Endothelial cell of umbilical vein (primary cell): Measurements from ENCODE around the gene L3MBTL4. TPM values are rescaled to one million over a fixed set of nuclear protein-coding genes. Genes with fewer than 3 reads are reported as not detected.

Experiments used
- BruUV-seq: library from RNA; stranded (reverse); fragments of 400-500 nt; replicated peaks from 2 replicates; lab custom pipeline; 2021; lab: Mats Ljungman, UMichigan
- CTCF ChIA-PET: fragments of 300-600, 350-600 bp; sonication (Branson Sonifier 250); formaldehyde crosslinking; loops from one replicate; lab custom pipeline; 2021; ENCODE audit warnings: antibody characterized with exemption, inconsistent platforms; lab: Charles Lee
- POLR2A ChIA-PET: fragments of 300-600, 350-600 bp; sonication (Branson Sonifier 250); formaldehyde crosslinking; loops from one replicate; lab custom pipeline; 2021; ENCODE audit warnings: antibody characterized with exemption, inconsistent platforms; lab: Charles Lee
- DNase-seq: peaks from one replicate; pipeline ENCODE4 v3.0.0-alpha.2; 2011; ENCODE audit warnings: low read depth, low spot score
- FAIRE-seq: peaks from 2 replicates; lab custom pipeline; 2011; peaks lifted over from hg19 to GRCh38; lab: Jason Lieb, UNC
- H2AFZ ChIP-seq: 2 replicates; pipeline ENCODE4 v1.6.0; 2012; ENCODE audit warnings: low read depth, low read length, control low read depth, inconsistent platforms
- H3K27ac ChIP-seq: 2 replicates; pipeline ENCODE4 v1.5.1; 2011; ENCODE audit warnings: low read depth, mild to moderate bottlenecking, control low read depth, low read length, moderate library complexity; ENCODE audit not compliant: insufficient read depth
- H3K27me3 ChIP-seq, 2 experiments: 2 replicates each; pipeline versions ENCODE4 v1.6.0 to v1.6.1; 2011; ENCODE audit warnings: low read length in 2 of 2, mixed read lengths in 1 of 2; ENCODE audit not compliant: control insufficient read depth in 2 of 2, insufficient read depth in 2 of 2
- H3K36me3 ChIP-seq, 2 experiments: 2 replicates in 1 of 2; 3 replicates in 1 of 2; pipeline ENCODE4 v1.5.1; 2011; ENCODE audit warnings: low read length in 2 of 2, mild to moderate bottlenecking in 1 of 2, moderate library complexity in 1 of 2; ENCODE audit not compliant: control insufficient read depth in 2 of 2, insufficient read depth in 2 of 2; ENCODE audit errors: extremely low read depth in 1 of 2
- H3K4me1 ChIP-seq: 3 replicates; pipeline ENCODE4 v1.5.1; 2011; ENCODE audit warnings: mild to moderate bottlenecking, low read length; ENCODE audit not compliant: control insufficient read depth, insufficient read depth; ENCODE audit errors: extremely low read depth
- H3K4me2 ChIP-seq: 2 replicates; pipeline ENCODE4 v1.6.1; 2011; ENCODE audit warnings: low read length, control low read depth, mixed read lengths; ENCODE audit not compliant: insufficient read depth
- H3K4me3 ChIP-seq, 3 experiments: fragments of 200-600 bp in 1 of 3; sonication (generic), shearing (Covaris generic) in 1 of 3; replicated peaks in 1 of 3; 2 replicates each; pipeline ENCODE4 v1.5.1; 2011 to 2016; ENCODE audit warnings: control low read depth in 3 of 3, low read length in 3 of 3, mild to moderate bottlenecking in 2 of 3, inconsistent platforms in 1 of 3, low read depth in 1 of 3, moderate library complexity in 1 of 3; ENCODE audit not compliant: insufficient read depth in 1 of 3
- H3K79me2 ChIP-seq: 2 replicates; pipeline ENCODE4 v1.6.0; 2012; ENCODE audit warnings: low read length, inconsistent platforms; ENCODE audit not compliant: control insufficient read depth, insufficient read depth
- H3K9ac ChIP-seq: replicated peaks from 2 replicates; pipeline ENCODE3; 2011; ENCODE audit warnings: low read length, control low read depth; ENCODE audit not compliant: insufficient read depth; ENCODE audit errors: extremely low read depth
- H3K9me1 ChIP-seq: replicated peaks from 3 replicates; pipeline ENCODE4 v1.6.0; 2011; ENCODE audit warnings: mild to moderate bottlenecking, low read length; ENCODE audit not compliant: control insufficient read depth, insufficient read depth; ENCODE audit errors: extremely low read depth
- H3K9me3 ChIP-seq: replicated peaks from 2 replicates; pipeline ENCODE4 v1.5.1; 2012; ENCODE audit warnings: low read length, inconsistent platforms; ENCODE audit not compliant: control insufficient read depth, insufficient read depth
- H4K20me1 ChIP-seq: replicated peaks from 2 replicates; pipeline ENCODE3; 2011; ENCODE audit warnings: mild to moderate bottlenecking, low read length; ENCODE audit not compliant: control insufficient read depth, insufficient read depth; ENCODE audit errors: extremely low read depth
- EZH2 ChIP-seq: IDR thresholded peaks from 2 replicates; pipeline ENCODE4 v1.6.1; 2012; ENCODE audit warnings: borderline replicate concordance, low read depth, mild to moderate bottlenecking, moderate library complexity, low read length, inconsistent platforms; ENCODE audit not compliant: severe bottlenecking
- FOS ChIP-seq: IDR thresholded peaks from 2 replicates; pipeline ENCODE4 v1.6.1; 2011; ENCODE audit warnings: mild to moderate bottlenecking, low read length, moderate library complexity, borderline replicate concordance; ENCODE audit not compliant: insufficient read depth
- GATA2 ChIP-seq: IDR thresholded peaks from 2 replicates; pipeline ENCODE4 v1.7.0; 2011; ENCODE audit warnings: low read depth, mild to moderate bottlenecking, moderate library complexity, mixed read lengths, low read length; ENCODE audit not compliant: insufficient read length, insufficient read depth
- JUN ChIP-seq: IDR thresholded peaks from 2 replicates; pipeline ENCODE4 v1.6.1; 2011; ENCODE audit warnings: borderline replicate concordance, low read depth; ENCODE audit not compliant: insufficient read length, insufficient read depth
- MYC ChIP-seq: IDR thresholded peaks from one replicate; pipeline ENCODE4 v1.6.1; 2011; ENCODE audit warnings: mild to moderate bottlenecking, low read depth, low read length
- POLR2AphosphoS5 ChIP-seq: IDR thresholded peaks from 2 replicates; pipeline ENCODE4 v1.6.1; 2012; ENCODE audit warnings: low read depth, mild to moderate bottlenecking, control low read depth, low read length, moderate library complexity; ENCODE audit not compliant: insufficient read depth
- dilution Hi-C: fragments of 300-500 bp; cut with MboI; formaldehyde crosslinking; loops from one replicate; pipeline ENCODE4 v1.15.0; 2019; ENCODE audit warnings: low sequenced_read_pairs; ENCODE audit not compliant: extremely low pct_ligation_motif_present
- intact Hi-C: fragments of 100-400 bp; cut with micrococcal nuclease; formaldehyde crosslinking; loops from one replicate; pipeline ENCODE4 v1.10.0; 2022
- polyA plus RNA-seq, 4 experiments: library from polyadenylated mRNA; depleted of rRNA in 3 of 4; stranded (reverse) in 3 of 4; unstranded in 1 of 4; fragments of >200 nt; gene quantifications; 2 replicates each; pipeline versions ENCODE4 v1.2.1 to v1.2.3, GENCODE V29; 2011 to 2012; ENCODE audit warnings: missing spikeins in 1 of 4
- total RNA-seq: library from RNA; stranded (reverse); gene quantifications from 2 replicates; pipeline ENCODE4 v1.2.3, GENCODE V29; 2021
- TF ChIP-seq, protein P1 (sequence below), 2 donors: IDR thresholded peaks; 1 replicate in 1 of 2; 2 replicates in 1 of 2; pipeline ENCODE4 v1.5.1; 2011; ENCODE audit warnings: low read length in 2 of 2, mild to moderate bottlenecking in 2 of 2, moderate library complexity in 2 of 2, control low read depth in 1 of 2, inconsistent platforms in 1 of 2, low read depth in 1 of 2; ENCODE audit not compliant: insufficient read depth in 1 of 2; ENCODE audit errors: extremely low read depth in 1 of 2
- TF ChIP-seq, protein P2 (sequence below): IDR thresholded peaks from 2 replicates; pipeline ENCODE4 v1.6.1; 2011; ENCODE audit not compliant: insufficient read depth, insufficient read length

Gene L3MBTL4
- total and polyA plus RNA-seq, 2 donors (not counting 3 experiments of a cell fraction or from before 2014, with no cell fraction given), result 0.80 TPM; not detected in 1

DNA sequence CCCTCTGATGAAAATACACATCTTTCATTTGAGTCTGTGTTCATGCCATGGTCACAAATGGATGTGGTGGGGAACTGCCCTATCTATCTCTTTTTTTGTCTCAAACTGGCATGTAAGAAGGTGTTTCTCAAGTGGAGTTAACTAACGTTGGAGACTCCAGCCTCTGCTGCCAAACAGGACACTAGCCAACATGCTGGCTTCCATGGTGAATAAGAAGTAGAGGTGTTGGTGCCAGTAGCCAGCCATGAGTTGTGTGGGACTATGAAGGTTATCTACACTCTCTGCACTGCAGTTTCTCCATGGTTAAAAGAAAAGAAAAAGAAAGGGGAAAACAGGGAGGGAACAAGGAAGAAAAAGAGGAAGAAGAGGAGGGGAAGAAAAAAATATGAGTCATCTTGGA lies 370.4 kb downstream of the L3MBTL4 start:
- BruUV-seq, result no TSS peak
- Histone ChIP-seq H3K79me2 (no peaks in the 10 kb centered on the region), H2AFZ (no peak overlapping the region), H3K27ac (no peak overlapping the region), H3K4me3 (no peak overlapping the region), H3K9ac (no peak overlapping the region), H3K9me1 (no peaks in the 10 kb centered on the region), H3K36me3 (no peaks in the 10 kb centered on the region), H3K27me3 (no peaks in the 10 kb centered on the region), H4K20me1 (no peaks in the 10 kb centered on the region), H3K4me1 (no peaks in the 10 kb centered on the region), H3K4me2 (no peak overlapping the region), H3K9me3 (no peaks in the 10 kb centered on the region)
- CTCF ChIA-PET, result interaction anchor here (0.7 kb wide), 1 partner anchor 15 kb away, joined by 3 read pairs; no protein-coding TSS in a partner anchor
- intact Hi-C loops (no loop called here), dilution Hi-C loops (no loop called here)
- no peak for DNase-seq
- FAIRE-seq, result no peak
- TF ChIP-seq JUN (no peak), MYC (no peak), GATA2 (no peak)
- TF ChIP-seq, protein P1, sequence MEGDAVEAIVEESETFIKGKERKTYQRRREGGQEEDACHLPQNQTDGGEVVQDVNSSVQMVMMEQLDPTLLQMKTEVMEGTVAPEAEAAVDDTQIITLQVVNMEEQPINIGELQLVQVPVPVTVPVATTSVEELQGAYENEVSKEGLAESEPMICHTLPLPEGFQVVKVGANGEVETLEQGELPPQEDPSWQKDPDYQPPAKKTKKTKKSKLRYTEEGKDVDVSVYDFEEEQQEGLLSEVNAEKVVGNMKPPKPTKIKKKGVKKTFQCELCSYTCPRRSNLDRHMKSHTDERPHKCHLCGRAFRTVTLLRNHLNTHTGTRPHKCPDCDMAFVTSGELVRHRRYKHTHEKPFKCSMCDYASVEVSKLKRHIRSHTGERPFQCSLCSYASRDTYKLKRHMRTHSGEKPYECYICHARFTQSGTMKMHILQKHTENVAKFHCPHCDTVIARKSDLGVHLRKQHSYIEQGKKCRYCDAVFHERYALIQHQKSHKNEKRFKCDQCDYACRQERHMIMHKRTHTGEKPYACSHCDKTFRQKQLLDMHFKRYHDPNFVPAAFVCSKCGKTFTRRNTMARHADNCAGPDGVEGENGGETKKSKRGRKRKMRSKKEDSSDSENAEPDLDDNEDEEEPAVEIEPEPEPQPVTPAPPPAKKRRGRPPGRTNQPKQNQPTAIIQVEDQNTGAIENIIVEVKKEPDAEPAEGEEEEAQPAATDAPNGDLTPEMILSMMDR (IDR thresholded peaks at IDR 0.05; ENCODE audit: extremely low read depth in 1 of 2, insufficient read depth in 1 of 2, low read depth in 1 of 2, low read length in 2 of 2), result no peak
- POLR2A ChIA-PET, result no interaction called here

DNA sequence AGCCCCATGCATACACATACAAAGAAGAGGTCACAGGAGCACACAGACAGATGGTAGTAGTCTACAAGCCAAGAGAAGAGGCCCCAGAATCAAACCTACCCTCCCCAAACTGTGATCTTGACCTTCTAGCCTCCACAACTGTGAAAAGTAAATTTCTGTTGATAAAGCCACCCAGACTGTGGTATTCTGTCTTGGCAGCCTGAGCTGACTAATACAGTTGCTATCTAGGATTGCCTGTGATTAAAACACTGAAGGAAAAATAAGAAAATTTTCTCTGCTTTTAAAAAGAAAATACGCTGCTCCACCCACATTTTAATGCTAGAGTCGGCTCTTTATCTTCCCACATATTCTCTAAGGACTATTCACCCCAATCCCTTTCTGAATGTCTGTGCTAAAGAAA lies 375.7 kb downstream of the L3MBTL4 start:
- Histone ChIP-seq H3K4me2 (no peak overlapping the region), H3K9me3 (no peaks in the 10 kb centered on the region), H3K79me2 (no peaks in the 10 kb centered on the region), H3K9ac (no peak overlapping the region), H3K9me1 (no peaks in the 10 kb centered on the region), H4K20me1 (no peaks in the 10 kb centered on the region), H3K36me3 (no peaks in the 10 kb centered on the region), H3K27ac (no peak overlapping the region), H3K4me3 (no peak overlapping the region), H3K4me1 (no peaks in the 10 kb centered on the region), H2AFZ (no peak overlapping the region), H3K27me3 (no peaks in the 10 kb centered on the region)
- no peak for FAIRE-seq
- POLR2A ChIA-PET, result no interaction called here
- TF ChIP-seq MYC, result no peak
- TF ChIP-seq, protein P1 (IDR thresholded peaks at IDR 0.05; ENCODE audit: extremely low read depth in 1 of 2, insufficient read depth in 1 of 2, low read depth in 1 of 2, low read length in 2 of 2), result no peak
- no peak for TF ChIP-seq POLR2AphosphoS5
- no peak for TF ChIP-seq GATA2
- TF ChIP-seq EZH2, result no peak
- TF ChIP-seq, protein P2, sequence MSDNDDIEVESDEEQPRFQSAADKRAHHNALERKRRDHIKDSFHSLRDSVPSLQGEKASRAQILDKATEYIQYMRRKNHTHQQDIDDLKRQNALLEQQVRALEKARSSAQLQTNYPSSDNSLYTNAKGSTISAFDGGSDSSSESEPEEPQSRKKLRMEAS, result no peak
- no peak for TF ChIP-seq FOS
- CTCF ChIA-PET, result no interaction called here
- dilution Hi-C loops (no loop called here), intact Hi-C loops (no loop called here)
- DNase-seq, result no peak
- no TSS peak for BruUV-seq
